Liver (tissue), 9 donors: Measurements from ENCODE around the gene CALML5. TPM values are rescaled to one million over a fixed set of nuclear protein-coding genes. Genes with fewer than 3 reads are reported as not detected.

Experiments
- DNase-seq: peaks from one replicate; pipeline ENCODE4 v3.0.0-alpha.2; 2017; ENCODE audit warnings: low spot score
- H3K27ac ChIP-seq, 2 donors: one replicate each; pipeline ENCODE4 v1.7.0; 2013; ENCODE audit warnings: inconsistent platforms in 2 of 2, low read length in 2 of 2, control low read depth in 1 of 2, low read depth in 1 of 2, mild to moderate bottlenecking in 1 of 2
- H3K27me3 ChIP-seq, 4 donors: one replicate each; pipeline versions ENCODE4 v1.6.1 to v1.7.0; 2013; ENCODE audit warnings: low read length in 3 of 4, inconsistent platforms in 1 of 4, mild to moderate bottlenecking in 1 of 4, moderate library complexity in 1 of 4; ENCODE audit not compliant: control insufficient read depth in 4 of 4, insufficient read depth in 4 of 4
- H3K36me3 ChIP-seq, 4 donors: one replicate each; pipeline versions ENCODE4 v1.6.1 to v1.7.0; 2013; ENCODE audit warnings: low read length in 3 of 4, mild to moderate bottlenecking in 3 of 4, low read depth in 1 of 4, moderate library complexity in 1 of 4; ENCODE audit not compliant: control insufficient read depth in 4 of 4, insufficient read depth in 3 of 4
- H3K4me1 ChIP-seq, 4 donors: one replicate each; pipeline versions ENCODE4 v1.6.1 to v1.7.0; 2013; ENCODE audit warnings: low read length in 3 of 4, mild to moderate bottlenecking in 3 of 4, moderate library complexity in 1 of 4; ENCODE audit not compliant: control insufficient read depth in 4 of 4, insufficient read depth in 4 of 4
- H3K4me3 ChIP-seq, 3 donors: one replicate each; pipeline versions ENCODE4 v1.6.1 to v1.7.0; 2013; ENCODE audit warnings: low read length in 3 of 3, control low read depth in 1 of 3, low read depth in 1 of 3, mild to moderate bottlenecking in 1 of 3
- H3K9ac ChIP-seq, 2 donors: one replicate each; pipeline ENCODE4 v1.7.0; 2013; ENCODE audit warnings: low read length in 2 of 2, mild to moderate bottlenecking in 2 of 2, moderate library complexity in 2 of 2, control low read depth in 1 of 2, low read depth in 1 of 2
- H3K9me3 ChIP-seq, 4 donors: one replicate each; pipeline versions ENCODE4 v1.6.1 to v1.7.0; 2013; ENCODE audit warnings: low read length in 3 of 4; ENCODE audit not compliant: control insufficient read depth in 4 of 4
- FOXA2 ChIP-seq: IDR thresholded peaks from 2 replicates; pipeline ENCODE4 v1.6.1; 2016; ENCODE audit warnings: antibody characterized with exemption
- HNF4G ChIP-seq: IDR thresholded peaks from 2 replicates; pipeline ENCODE4 v1.6.1; 2016; ENCODE audit warnings: antibody characterized with exemption
- JUND ChIP-seq, 2 donors: IDR thresholded peaks; 2 replicates each; pipeline ENCODE4 v1.6.1; 2016; ENCODE audit warnings: antibody characterized with exemption in 2 of 2
- MAX ChIP-seq: IDR thresholded peaks from 2 replicates; pipeline ENCODE4 v1.6.1; 2016; ENCODE audit warnings: antibody characterized with exemption
- REST ChIP-seq: IDR thresholded peaks from 2 replicates; pipeline ENCODE4 v1.6.1; 2016; ENCODE audit warnings: antibody characterized with exemption, mild to moderate bottlenecking
- WGBS: extraction: QIAGEN DNeasy Blood & Tissue Kit; methylation state at CpG from one replicate; pipeline ENCODE4 v1.1.7; 2013; 5-methylcytosine and 5-hydroxymethylcytosine counted together
- polyA plus RNA-seq, 2 donors: library from polyadenylated mRNA; stranded (reverse) in 1 of 2; unstranded in 1 of 2; fragments of 200-250 nt in 1 of 2; fragments of >200 nt in 1 of 2; fragmentation: Nextera tagmentation in 1 of 2; extraction: Ambion mirVana in 1 of 2; gene quantifications; one replicate each; pipeline versions ENCODE4 v1.2.1 to v1.2.3, GENCODE V29; 2013 to 2015
- total RNA-seq, 2 donors: library from RNA; depleted of rRNA; stranded (reverse); fragments of >200 nt; gene quantifications; one replicate each; pipeline ENCODE4 v1.2.3, GENCODE V29; 2014
- TF ChIP-seq, protein P1 (sequence below): fragments of 150-350 bp; IDR thresholded peaks from 2 replicates; pipeline ENCODE4 v1.5.1; 2017; ENCODE audit warnings: improper control_type of control experiment, low read depth, low read length; ENCODE audit not compliant: missing input control
- TF ChIP-seq, protein P2 (sequence below): IDR thresholded peaks from 2 replicates; pipeline ENCODE4 v1.6.1; 2016; ENCODE audit warnings: antibody characterized with exemption
- TF ChIP-seq, protein P3 (sequence below): IDR thresholded peaks from 2 replicates; pipeline ENCODE4 v1.6.1; 2016; ENCODE audit warnings: antibody characterized with exemption
- donor health status: healthy.
- donor health status: healthy.
- donor health status: healthy.
- donor health status: healthy.
- donor health status: healthy.

Gene CALML5
- total and polyA plus RNA-seq, 4 donors = not detected

GRCh38 chr10:5491477-5491876, 7.9 kb downstream of the CALML5 start:
- no peaks in the 10 kb centered on the region for H3K36me3 ChIP-seq
- no peak overlapping the region for H3K27ac ChIP-seq
- DNase-seq = no peak
- TF ChIP-seq REST (no peak), MAX (no peak)
- H3K9me3 ChIP-seq = peaks cover 0 to 3% (median 0%) of the 10 kb centered on the region in 4 donors
- peaks cover 0 to 10% (median 8%) of the 10 kb centered on the region in 4 donors for H3K4me1 ChIP-seq
- no peak overlapping the region for H3K9ac ChIP-seq
- WGBS = 95% methylated on average over 7 of the region's 7 CpGs
- no peaks in the 10 kb centered on the region for H3K27me3 ChIP-seq
- no peak overlapping the region for H3K4me3 ChIP-seq

GRCh38 chr10:5490698-5491464, 8.5 kb downstream of the CALML5 start:
- TF ChIP-seq, protein P1, sequence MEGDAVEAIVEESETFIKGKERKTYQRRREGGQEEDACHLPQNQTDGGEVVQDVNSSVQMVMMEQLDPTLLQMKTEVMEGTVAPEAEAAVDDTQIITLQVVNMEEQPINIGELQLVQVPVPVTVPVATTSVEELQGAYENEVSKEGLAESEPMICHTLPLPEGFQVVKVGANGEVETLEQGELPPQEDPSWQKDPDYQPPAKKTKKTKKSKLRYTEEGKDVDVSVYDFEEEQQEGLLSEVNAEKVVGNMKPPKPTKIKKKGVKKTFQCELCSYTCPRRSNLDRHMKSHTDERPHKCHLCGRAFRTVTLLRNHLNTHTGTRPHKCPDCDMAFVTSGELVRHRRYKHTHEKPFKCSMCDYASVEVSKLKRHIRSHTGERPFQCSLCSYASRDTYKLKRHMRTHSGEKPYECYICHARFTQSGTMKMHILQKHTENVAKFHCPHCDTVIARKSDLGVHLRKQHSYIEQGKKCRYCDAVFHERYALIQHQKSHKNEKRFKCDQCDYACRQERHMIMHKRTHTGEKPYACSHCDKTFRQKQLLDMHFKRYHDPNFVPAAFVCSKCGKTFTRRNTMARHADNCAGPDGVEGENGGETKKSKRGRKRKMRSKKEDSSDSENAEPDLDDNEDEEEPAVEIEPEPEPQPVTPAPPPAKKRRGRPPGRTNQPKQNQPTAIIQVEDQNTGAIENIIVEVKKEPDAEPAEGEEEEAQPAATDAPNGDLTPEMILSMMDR = no peak
- TF ChIP-seq, protein P2, sequence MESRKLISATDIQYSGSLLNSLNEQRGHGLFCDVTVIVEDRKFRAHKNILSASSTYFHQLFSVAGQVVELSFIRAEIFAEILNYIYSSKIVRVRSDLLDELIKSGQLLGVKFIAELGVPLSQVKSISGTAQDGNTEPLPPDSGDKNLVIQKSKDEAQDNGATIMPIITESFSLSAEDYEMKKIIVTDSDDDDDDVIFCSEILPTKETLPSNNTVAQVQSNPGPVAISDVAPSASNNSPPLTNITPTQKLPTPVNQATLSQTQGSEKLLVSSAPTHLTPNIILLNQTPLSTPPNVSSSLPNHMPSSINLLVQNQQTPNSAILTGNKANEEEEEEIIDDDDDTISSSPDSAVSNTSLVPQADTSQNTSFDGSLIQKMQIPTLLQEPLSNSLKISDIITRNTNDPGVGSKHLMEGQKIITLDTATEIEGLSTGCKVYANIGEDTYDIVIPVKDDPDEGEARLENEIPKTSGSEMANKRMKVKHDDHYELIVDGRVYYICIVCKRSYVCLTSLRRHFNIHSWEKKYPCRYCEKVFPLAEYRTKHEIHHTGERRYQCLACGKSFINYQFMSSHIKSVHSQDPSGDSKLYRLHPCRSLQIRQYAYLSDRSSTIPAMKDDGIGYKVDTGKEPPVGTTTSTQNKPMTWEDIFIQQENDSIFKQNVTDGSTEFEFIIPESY = no peak
- no peak for TF ChIP-seq REST
- TF ChIP-seq, protein P3, sequence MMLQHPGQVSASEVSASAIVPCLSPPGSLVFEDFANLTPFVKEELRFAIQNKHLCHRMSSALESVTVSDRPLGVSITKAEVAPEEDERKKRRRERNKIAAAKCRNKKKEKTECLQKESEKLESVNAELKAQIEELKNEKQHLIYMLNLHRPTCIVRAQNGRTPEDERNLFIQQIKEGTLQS = no peak
- no peak for TF ChIP-seq HNF4G
- no peak for TF ChIP-seq JUND (IDR thresholded peaks at IDR 0.05)
- TF ChIP-seq FOXA2 = no peak
- H3K4me1 ChIP-seq = peaks cover 0 to 10% (median 8%) of the 10 kb centered on the region in 4 donors
- no peaks in the 10 kb centered on the region for H3K36me3 ChIP-seq
- H3K27me3 ChIP-seq = no peaks in the 10 kb centered on the region
- H3K9me3 ChIP-seq = peaks cover 0 to 3% (median 0%) of the 10 kb centered on the region in 4 donors
- H3K27ac ChIP-seq = no peak overlapping the region
- H3K4me3 ChIP-seq = no peak overlapping the region
- 89% methylated on average over 10 of the region's 10 CpGs for WGBS
- no peak for DNase-seq
- no peak overlapping the region for H3K9ac ChIP-seq
